ENCODE data around the gene PSMB4.
A peak's percentile ranks its signal among the peaks of the same experiment; 100 is the strongest.

DNA sequence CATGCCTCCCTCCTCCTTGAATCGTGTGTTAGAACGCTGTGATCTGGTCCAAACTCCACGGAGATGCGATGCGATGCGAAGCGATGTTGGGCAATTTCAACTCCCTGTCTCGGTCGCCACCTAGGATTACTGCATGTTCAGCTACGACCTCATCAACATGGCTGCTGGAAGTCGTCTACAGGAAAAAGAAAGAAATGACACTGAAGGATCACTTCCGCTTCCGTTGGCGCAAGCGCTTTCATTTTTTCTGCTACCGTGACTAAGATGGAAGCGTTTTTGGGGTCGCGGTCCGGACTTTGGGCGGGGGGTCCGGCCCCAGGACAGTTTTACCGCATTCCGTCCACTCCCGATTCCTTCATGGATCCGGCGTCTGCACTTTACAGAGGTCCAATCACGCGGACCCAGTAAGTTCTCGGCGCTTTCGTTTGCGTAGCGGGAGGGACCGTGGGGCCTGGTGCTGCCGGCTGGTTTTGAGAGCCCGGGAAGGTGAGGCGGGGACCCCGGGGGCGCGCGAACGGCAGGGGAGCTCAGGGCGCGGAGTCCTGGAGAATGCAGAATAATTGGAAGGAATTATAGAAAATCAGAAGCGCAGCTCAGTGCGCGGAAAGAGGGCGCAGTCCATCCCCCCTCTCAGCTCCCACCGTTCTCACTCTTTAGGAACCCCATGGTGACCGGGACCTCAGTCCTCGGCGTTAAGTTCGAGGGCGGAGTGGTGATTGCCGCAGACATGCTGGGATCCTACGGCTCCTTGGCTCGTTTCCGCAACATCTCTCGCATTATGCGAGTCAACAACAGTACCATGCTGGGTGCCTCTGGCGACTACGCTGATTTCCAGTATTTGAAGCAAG, at the start of gene PSMB4:
- peak; percentile 37 for TF ChIP-seq CTCF (IDR thresholded peaks at IDR 0.05)
- no peak for TF ChIP-seq EZH2 (IDR thresholded peaks at IDR 0.05; ENCODE audit: borderline replicate concordance, insufficient read depth, low read depth, low read length, poor library complexity, severe bottlenecking)

Data from B cell (primary cell).